Loucy (cell line): ENCODE measurements around the gene CDK4.

ENCODE experiments used
- EZH2phosphoT487 ChIP-seq: fragments of 200-600 bp; IDR thresholded peaks from 2 replicates; pipeline ENCODE4 v1.6.1; 2018; ENCODE audit warnings: antibody characterized with exemption, mild to moderate bottlenecking, moderate library complexity, borderline replicate concordance
- TF ChIP-seq, protein P1 (sequence below): fragments of 200-600 bp; sonication (generic); conservative IDR thresholded peaks from 2 replicates; pipeline ENCODE4 v1.5.1; 2014; ENCODE audit warnings: mild to moderate bottlenecking, antibody characterized with exemption, low read length

GRCh38 chr12:57753756-57754337 is 1.7 kb upstream of the CDK4 start:
- TF ChIP-seq, protein P1, sequence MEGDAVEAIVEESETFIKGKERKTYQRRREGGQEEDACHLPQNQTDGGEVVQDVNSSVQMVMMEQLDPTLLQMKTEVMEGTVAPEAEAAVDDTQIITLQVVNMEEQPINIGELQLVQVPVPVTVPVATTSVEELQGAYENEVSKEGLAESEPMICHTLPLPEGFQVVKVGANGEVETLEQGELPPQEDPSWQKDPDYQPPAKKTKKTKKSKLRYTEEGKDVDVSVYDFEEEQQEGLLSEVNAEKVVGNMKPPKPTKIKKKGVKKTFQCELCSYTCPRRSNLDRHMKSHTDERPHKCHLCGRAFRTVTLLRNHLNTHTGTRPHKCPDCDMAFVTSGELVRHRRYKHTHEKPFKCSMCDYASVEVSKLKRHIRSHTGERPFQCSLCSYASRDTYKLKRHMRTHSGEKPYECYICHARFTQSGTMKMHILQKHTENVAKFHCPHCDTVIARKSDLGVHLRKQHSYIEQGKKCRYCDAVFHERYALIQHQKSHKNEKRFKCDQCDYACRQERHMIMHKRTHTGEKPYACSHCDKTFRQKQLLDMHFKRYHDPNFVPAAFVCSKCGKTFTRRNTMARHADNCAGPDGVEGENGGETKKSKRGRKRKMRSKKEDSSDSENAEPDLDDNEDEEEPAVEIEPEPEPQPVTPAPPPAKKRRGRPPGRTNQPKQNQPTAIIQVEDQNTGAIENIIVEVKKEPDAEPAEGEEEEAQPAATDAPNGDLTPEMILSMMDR = no peak
- no peak for TF ChIP-seq EZH2phosphoT487
